ENCODE measurements around the gene PIGQ. TPM values are rescaled to one million over a fixed set of nuclear protein-coding genes. Genes with fewer than 3 reads are reported as not detected.
A peak's percentile ranks its signal among the peaks of the same experiment; 100 is the strongest.

PIGQ gene
- total and polyA plus RNA-seq, 2 of the 13 experiments (the other 11 are each of a cell fraction or from before 2014, with no cell fraction given), result 7.7 to 19.7 TPM

DNA sequence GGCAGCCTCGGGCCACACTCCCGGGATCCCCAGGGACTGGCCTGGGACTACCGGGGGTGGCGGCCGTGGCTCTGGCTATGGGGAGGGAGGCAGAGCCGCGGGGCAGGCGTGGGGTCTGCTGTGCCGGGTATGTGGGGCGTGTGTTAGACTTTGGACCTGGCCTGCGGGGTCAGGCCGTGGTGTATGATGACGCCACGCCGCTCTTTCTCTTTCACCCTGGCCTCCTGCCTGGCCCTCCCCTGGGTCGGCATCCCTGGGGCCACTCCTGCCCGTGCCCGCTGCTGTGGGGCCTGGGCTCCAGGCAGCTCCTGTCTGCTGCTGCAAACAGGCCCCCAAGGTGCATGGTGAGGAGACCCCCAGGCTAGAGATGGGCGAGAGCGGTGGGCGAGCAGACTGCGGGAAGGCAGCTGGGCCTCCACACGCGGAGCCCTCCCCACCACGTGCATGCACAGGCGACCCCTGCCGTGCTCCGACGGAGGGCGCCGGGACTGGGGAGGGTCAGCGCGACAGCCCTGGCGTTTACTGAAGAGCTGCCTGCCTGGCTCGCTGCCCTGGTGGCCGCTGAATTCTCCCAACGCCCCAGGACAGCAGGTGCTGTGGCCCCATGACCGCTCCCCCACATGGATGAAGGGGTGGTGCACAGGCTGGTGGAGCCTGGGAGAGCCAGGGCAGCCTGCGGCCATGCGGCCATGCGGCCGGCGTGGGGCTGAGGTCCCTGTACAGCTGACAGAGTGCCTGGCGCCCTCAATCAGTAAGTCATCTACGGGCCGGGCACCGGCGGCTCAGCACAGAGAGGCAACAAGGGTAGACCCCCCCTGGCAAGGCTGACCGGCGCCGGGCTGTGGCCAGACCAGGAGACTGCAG is 26.2 kb upstream of the PIGQ start (continued):
- TF ChIP-seq, protein P1, sequence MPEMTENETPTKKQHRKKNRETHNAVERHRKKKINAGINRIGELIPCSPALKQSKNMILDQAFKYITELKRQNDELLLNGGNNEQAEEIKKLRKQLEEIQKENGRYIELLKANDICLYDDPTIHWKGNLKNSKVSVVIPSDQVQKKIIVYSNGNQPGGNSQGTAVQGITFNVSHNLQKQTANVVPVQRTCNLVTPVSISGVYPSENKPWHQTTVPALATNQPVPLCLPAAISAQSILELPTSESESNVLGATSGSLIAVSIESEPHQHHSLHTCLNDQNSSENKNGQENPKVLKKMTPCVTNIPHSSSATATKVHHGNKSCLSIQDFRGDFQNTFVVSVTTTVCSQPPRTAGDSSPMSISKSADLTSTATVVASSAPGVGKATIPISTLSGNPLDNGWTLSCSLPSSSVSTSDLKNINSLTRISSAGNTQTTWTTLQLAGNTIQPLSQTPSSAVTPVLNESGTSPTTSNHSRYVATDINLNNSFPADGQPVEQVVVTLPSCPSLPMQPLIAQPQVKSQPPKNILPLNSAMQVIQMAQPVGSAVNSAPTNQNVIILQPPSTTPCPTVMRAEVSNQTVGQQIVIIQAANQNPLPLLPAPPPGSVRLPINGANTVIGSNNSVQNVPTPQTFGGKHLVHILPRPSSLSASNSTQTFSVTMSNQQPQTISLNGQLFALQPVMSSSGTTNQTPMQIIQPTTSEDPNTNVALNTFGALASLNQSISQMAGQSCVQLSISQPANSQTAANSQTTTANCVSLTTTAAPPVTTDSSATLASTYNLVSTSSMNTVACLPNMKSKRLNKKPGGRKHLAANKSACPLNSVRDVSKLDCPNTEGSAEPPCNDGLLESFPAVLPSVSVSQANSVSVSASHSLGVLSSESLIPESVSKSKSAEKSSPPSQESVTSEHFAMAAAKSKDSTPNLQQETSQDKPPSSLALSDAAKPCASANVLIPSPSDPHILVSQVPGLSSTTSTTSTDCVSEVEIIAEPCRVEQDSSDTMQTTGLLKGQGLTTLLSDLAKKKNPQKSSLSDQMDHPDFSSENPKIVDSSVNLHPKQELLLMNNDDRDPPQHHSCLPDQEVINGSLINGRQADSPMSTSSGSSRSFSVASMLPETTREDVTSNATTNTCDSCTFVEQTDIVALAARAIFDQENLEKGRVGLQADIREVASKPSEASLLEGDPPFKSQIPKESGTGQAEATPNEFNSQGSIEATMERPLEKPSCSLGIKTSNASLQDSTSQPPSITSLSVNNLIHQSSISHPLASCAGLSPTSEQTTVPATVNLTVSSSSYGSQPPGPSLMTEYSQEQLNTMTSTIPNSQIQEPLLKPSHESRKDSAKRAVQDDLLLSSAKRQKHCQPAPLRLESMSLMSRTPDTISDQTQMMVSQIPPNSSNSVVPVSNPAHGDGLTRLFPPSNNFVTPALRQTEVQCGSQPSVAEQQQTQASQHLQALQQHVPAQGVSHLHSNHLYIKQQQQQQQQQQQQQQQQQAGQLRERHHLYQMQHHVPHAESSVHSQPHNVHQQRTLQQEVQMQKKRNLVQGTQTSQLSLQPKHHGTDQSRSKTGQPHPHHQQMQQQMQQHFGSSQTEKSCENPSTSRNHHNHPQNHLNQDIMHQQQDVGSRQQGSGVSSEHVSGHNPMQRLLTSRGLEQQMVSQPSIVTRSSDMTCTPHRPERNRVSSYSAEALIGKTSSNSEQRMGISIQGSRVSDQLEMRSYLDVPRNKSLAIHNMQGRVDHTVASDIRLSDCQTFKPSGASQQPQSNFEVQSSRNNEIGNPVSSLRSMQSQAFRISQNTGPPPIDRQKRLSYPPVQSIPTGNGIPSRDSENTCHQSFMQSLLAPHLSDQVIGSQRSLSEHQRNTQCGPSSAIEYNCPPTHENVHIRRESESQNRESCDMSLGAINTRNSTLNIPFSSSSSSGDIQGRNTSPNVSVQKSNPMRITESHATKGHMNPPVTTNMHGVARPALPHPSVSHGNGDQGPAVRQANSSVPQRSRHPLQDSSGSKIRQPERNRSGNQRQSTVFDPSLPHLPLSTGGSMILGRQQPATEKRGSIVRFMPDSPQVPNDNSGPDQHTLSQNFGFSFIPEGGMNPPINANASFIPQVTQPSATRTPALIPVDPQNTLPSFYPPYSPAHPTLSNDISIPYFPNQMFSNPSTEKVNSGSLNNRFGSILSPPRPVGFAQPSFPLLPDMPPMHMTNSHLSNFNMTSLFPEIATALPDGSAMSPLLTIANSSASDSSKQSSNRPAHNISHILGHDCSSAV (CRISPR knock-in tag; IDR thresholded peaks at IDR 0.05; ENCODE audit: borderline replicate concordance), result no peak
- TF ChIP-seq YEATS4 (CRISPR knock-in tag; IDR thresholded peaks at IDR 0.05; ENCODE audit: borderline replicate concordance), result peak; percentile 88
- TF ChIP-seq, protein P2, sequence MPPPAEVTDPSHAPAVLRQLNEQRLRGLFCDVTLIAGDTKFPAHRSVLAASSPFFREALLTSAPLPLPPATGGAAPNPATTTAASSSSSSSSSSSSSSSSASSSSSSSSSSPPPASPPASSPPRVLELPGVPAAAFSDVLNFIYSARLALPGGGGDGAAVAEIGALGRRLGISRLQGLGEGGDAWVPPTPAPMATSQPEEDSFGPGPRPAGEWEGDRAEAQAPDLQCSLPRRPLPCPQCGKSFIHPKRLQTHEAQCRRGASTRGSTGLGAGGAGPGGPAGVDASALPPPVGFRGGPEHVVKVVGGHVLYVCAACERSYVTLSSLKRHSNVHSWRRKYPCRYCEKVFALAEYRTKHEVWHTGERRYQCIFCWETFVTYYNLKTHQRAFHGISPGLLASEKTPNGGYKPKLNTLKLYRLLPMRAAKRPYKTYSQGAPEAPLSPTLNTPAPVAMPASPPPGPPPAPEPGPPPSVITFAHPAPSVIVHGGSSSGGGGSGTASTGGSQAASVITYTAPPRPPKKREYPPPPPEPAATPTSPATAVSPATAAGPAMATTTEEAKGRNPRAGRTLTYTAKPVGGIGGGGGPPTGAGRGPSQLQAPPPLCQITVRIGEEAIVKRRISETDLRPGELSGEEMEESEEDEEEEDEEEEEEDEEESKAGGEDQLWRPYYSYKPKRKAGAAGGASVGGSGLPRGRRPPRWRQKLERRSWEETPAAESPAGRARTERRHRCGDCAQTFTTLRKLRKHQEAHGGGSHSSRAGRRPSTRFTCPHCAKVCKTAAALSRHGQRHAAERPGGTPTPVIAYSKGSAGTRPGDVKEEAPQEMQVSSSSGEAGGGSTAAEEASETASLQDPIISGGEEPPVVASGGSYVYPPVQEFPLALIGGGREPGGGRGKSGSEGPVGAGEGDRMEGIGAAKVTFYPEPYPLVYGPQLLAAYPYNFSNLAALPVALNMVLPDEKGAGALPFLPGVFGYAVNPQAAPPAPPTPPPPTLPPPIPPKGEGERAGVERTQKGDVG (CRISPR knock-in tag; IDR thresholded peaks at IDR 0.05; ENCODE audit: borderline replicate concordance), result peak; percentile 98
- TF ChIP-seq MAZ (IDR thresholded peaks at IDR 0.05; ENCODE audit: borderline replicate concordance, low read depth, low read length), result peak; percentile 67; the same call in 1 of the 2 replicates
- peak; percentile 89 for TF ChIP-seq MAZ (CRISPR knock-in tag; IDR thresholded peaks at IDR 0.05; ENCODE audit: low read depth)
- 0 out of 2 replicates have a peak, but pooled peaks have one; percentile 43 for TF ChIP-seq ZNF121 (CRISPR knock-in tag; IDR thresholded peaks at IDR 0.05)
- TF ChIP-seq, protein P3, sequence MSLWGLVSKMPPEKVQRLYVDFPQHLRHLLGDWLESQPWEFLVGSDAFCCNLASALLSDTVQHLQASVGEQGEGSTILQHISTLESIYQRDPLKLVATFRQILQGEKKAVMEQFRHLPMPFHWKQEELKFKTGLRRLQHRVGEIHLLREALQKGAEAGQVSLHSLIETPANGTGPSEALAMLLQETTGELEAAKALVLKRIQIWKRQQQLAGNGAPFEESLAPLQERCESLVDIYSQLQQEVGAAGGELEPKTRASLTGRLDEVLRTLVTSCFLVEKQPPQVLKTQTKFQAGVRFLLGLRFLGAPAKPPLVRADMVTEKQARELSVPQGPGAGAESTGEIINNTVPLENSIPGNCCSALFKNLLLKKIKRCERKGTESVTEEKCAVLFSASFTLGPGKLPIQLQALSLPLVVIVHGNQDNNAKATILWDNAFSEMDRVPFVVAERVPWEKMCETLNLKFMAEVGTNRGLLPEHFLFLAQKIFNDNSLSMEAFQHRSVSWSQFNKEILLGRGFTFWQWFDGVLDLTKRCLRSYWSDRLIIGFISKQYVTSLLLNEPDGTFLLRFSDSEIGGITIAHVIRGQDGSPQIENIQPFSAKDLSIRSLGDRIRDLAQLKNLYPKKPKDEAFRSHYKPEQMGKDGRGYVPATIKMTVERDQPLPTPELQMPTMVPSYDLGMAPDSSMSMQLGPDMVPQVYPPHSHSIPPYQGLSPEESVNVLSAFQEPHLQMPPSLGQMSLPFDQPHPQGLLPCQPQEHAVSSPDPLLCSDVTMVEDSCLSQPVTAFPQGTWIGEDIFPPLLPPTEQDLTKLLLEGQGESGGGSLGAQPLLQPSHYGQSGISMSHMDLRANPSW (CRISPR knock-in tag; IDR thresholded peaks at IDR 0.05; ENCODE audit: borderline replicate concordance), result no peak
- TF ChIP-seq ZNF34 (CRISPR knock-in tag; IDR thresholded peaks at IDR 0.05; ENCODE audit: borderline replicate concordance), result no peak
- no peak for TF ChIP-seq MXD4 (CRISPR knock-in tag; IDR thresholded peaks at IDR 0.05)
- peak; percentile 72; the same call in 1 of the 2 replicates for TF ChIP-seq SALL1 (CRISPR knock-in tag; IDR thresholded peaks at IDR 0.05)
- no peak for TF ChIP-seq ZNF383 (CRISPR knock-in tag; IDR thresholded peaks at IDR 0.05; ENCODE audit: borderline replicate concordance)
- TF ChIP-seq, protein P4, sequence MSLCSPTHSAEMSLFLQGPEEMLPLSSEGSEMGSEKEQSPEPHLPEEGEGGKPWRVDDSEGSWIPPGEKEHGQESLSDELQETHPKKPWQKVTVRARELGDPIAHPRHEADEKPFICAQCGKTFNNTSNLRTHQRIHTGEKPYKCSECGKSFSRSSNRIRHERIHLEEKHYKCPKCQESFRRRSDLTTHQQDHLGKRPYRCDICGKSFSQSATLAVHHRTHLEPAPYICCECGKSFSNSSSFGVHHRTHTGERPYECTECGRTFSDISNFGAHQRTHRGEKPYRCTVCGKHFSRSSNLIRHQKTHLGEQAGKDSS (CRISPR knock-in tag; IDR thresholded peaks at IDR 0.05; ENCODE audit: borderline replicate concordance, low read depth), result 0 out of 2 replicates have a peak, but pooled peaks have one; percentile 35

Measured in HepG2 (cell line).